Activated CD4-positive, alpha-beta T cell treated with anti-CD3 and anti-CD28 coated beads, Interleukin-2, amount 10 ng/mL, durations not matched to agents 24 days and 14 days (primary cell): ENCODE measurements around the gene RPS6KA2. TPM values are rescaled to one million over a fixed set of nuclear protein-coding genes. Genes with fewer than 3 reads are reported as not detected.

Experiments
- DNase-seq: peaks from one replicate; pipeline ENCODE4 v3.0.0; 2022
- H3K27ac Mint-ChIP-seq: one replicate; pipeline ENCODE4 v1.8.0; 2022; ENCODE audit warnings: mild to moderate bottlenecking, mixed read lengths
- H3K27me3 Mint-ChIP-seq: one replicate; pipeline ENCODE4 v1.8.0; 2022; ENCODE audit warnings: mixed read lengths
- H3K36me3 Mint-ChIP-seq: one replicate; pipeline ENCODE4 v1.8.0; 2022; ENCODE audit warnings: low read depth, mild to moderate bottlenecking, mixed read lengths
- H3K4me1 Mint-ChIP-seq: one replicate; pipeline ENCODE4 v1.8.0; 2021; ENCODE audit warnings: mixed read lengths
- H3K4me3 Mint-ChIP-seq: one replicate; pipeline ENCODE4 v1.8.0; 2022; ENCODE audit warnings: mild to moderate bottlenecking, moderate library complexity, mixed read lengths
- H3K9me3 Mint-ChIP-seq: one replicate; pipeline ENCODE4 v1.8.0; 2021; ENCODE audit warnings: mixed read lengths
- intact Hi-C: fragments of 100-400 bp; cut with micrococcal nuclease; formaldehyde crosslinking; loops from one replicate; pipeline ENCODE4 v1.15.1; 2023
- total RNA-seq: library from RNA; stranded (reverse); gene quantifications from 2 replicates; pipeline ENCODE4 v1.2.3, GENCODE V29; 2022

Gene RPS6KA2
- total RNA-seq, 1 donor from 2014 or later: 2.8 TPM

- no peak overlapping the region for H3K27ac Mint-ChIP-seq
- no peak overlapping the region for H3K4me3 Mint-ChIP-seq
- H3K9me3 Mint-ChIP-seq: no peaks in the 10 kb centered on the region
- no peaks in the 10 kb centered on the region for H3K27me3 Mint-ChIP-seq
- H3K36me3 Mint-ChIP-seq: no peaks in the 10 kb centered on the region
- H3K4me1 Mint-ChIP-seq: no peaks in the 10 kb centered on the region
- intact Hi-C loops: no loop called here
- DNase-seq: no peak
Measured at GRCh38 chr6:166466178-166467122, 160.6 kb downstream of the RPS6KA2 start.

- Mint-ChIP-seq H3K4me1 (no peaks in the 10 kb centered on the region), H3K4me3 (no peak overlapping the region), H3K27me3 (no peaks in the 10 kb centered on the region), H3K36me3 (no peaks in the 10 kb centered on the region), H3K27ac (no peak overlapping the region), H3K9me3 (no peaks in the 10 kb centered on the region)
- no peak for DNase-seq
- intact Hi-C loops: no loop called here
Measured at GRCh38 chr6:166465671-166466087, 161.4 kb downstream of the RPS6KA2 start.

GRCh38 chr6:166465003-166465399, 162.1 kb downstream of the RPS6KA2 start:
- H3K36me3 Mint-ChIP-seq: no peaks in the 10 kb centered on the region
- intact Hi-C loops: no loop called here
- H3K27me3 Mint-ChIP-seq: no peaks in the 10 kb centered on the region
- H3K27ac Mint-ChIP-seq: no peak overlapping the region
- DNase-seq: no peak
- no peaks in the 10 kb centered on the region for H3K4me1 Mint-ChIP-seq
- no peak overlapping the region for H3K4me3 Mint-ChIP-seq
- H3K9me3 Mint-ChIP-seq: no peaks in the 10 kb centered on the region

DNA sequence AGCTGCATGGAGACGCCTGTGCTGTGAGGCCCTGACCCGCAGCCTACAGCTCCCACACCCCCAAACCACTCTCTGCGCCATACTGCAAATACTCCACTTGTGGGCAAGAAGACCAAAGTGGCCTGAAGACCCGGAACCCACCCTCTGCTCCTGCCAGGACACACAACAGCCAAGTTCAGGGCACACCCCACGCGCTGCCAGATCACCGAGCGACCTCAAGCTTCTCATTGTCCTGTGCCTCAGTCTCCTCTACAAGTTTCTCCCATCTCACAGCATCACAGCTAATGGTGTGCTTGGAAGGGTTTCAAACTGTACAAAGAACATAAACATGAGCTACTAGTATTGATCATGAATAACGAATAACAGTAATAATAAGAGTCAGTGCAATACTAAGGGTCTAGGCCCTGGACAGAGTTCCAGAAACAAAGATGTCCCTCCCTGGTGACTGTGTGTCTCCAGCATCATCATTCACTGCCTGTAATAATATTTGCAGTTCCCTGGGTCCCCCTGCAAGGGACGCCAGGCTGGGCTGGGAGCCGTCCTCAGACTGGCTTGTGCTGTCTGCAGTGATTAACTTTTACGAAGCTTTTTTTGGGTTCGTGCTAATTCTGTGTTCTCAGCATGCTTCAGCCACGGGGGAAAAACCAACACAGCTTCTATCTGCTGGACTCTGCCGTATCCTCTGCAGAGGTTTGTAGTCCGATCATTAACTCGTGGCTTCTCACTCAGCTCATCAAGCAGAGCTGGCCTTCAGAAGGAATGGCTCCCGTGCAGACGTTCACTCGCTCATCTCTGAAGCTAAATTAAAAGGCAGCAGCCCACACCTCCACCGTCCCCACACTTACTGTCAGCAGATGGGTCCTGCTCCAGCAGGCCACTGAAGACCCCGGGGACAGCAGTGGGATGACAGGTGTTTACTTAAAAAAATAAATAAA, 162.7 kb downstream of the RPS6KA2 start:
- H3K4me1 Mint-ChIP-seq: no peaks in the 10 kb centered on the region
- intact Hi-C loops: no loop called here
- H3K27me3 Mint-ChIP-seq: no peaks in the 10 kb centered on the region
- no peaks in the 10 kb centered on the region for H3K36me3 Mint-ChIP-seq
- H3K4me3 Mint-ChIP-seq: no peak overlapping the region
- no peak for DNase-seq
- H3K9me3 Mint-ChIP-seq: no peaks in the 10 kb centered on the region
- no peak overlapping the region for H3K27ac Mint-ChIP-seq

DNA sequence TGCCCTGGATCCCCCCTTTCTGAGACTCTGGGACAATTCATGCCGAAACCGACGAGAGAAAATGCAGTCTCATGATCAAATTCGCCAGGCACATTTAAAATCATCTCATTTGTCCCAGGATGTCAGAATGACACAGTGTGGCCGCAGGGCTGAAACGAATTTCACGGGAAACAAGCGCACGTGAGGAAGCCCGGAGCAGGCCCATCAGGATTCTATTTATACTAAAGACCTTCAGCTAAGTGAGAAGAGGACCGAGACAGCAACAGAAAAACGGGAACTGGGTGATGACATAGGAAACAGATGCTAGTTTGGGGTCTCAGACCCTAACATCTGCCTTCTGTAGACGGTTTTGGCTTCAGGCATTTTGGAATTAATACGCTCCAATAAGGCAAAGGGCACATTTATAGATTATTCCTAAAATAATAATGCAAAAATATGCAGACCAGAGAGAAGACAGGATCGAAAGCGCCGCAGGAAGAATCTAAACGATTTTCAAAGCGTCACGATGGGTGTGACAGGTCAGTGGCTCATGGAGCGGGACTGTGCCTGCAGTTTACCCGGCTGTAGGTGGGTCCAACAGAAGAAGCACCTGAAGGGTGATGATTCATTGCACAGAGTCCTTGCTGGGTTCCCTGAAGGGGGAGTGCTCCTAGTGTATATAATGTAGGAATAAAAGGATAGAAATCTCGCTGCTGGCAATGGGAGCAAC, 163.5 kb downstream of the RPS6KA2 start:
- DNase-seq: no peak
- Mint-ChIP-seq H3K36me3 (no peaks in the 10 kb centered on the region), H3K4me1 (no peaks in the 10 kb centered on the region), H3K27ac (no peak overlapping the region), H3K4me3 (no peak overlapping the region), H3K9me3 (no peaks in the 10 kb centered on the region), H3K27me3 (no peaks in the 10 kb centered on the region)
- intact Hi-C loops: no loop called here

GRCh38 chr6:166462461-166463135, 164.5 kb downstream of the RPS6KA2 start:
- H3K4me3 Mint-ChIP-seq: no peak overlapping the region
- DNase-seq: no peak
- intact Hi-C loops: no loop called here
- H3K36me3 Mint-ChIP-seq: no peaks in the 10 kb centered on the region
- H3K4me1 Mint-ChIP-seq: no peaks in the 10 kb centered on the region
- no peak overlapping the region for H3K27ac Mint-ChIP-seq
- no peaks in the 10 kb centered on the region for H3K27me3 Mint-ChIP-seq
- no peaks in the 10 kb centered on the region for H3K9me3 Mint-ChIP-seq

DNA sequence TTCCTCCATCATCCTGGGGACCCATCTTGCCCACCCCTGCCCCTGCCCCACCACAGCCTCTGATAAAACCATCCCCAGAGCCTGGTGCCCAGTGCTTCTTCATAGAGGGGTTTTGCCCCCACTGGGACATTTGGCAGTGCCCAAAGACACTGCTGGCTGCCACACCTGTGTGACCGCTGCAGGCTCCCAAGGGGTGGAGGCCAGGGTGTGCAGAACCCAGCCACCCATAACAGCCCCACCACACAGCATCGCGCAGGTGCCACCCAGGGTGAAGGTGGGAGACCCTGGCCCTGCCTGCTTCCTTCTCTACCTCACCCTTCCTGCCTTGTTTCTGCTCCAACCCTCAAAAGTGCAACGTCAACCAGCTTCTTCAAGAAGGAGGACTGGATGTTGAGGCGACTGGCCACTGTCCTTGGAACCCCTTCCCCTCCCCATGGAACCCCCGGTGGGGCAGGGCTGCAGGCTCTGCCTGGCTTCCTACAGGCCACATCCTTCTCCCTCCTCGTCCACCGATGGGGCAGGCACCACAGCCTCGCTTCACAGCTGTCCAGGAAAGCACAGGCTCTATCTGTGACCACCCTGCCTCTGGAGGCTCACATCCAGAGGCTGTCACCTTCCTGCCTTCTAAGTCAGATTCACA, 165.1 kb downstream of the RPS6KA2 start:
- H3K4me1 Mint-ChIP-seq: no peaks in the 10 kb centered on the region
- no peaks in the 10 kb centered on the region for H3K36me3 Mint-ChIP-seq
- no peak overlapping the region for H3K4me3 Mint-ChIP-seq
- H3K27me3 Mint-ChIP-seq: no peaks in the 10 kb centered on the region
- H3K27ac Mint-ChIP-seq: no peak overlapping the region
- H3K9me3 Mint-ChIP-seq: no peaks in the 10 kb centered on the region
- DNase-seq: no peak
- intact Hi-C loops: no loop called here

GRCh38 chr6:166460473-166461437, 166.3 kb downstream of the RPS6KA2 start:
- H3K4me3 Mint-ChIP-seq: no peak overlapping the region
- H3K36me3 Mint-ChIP-seq: no peaks in the 10 kb centered on the region
- no peaks in the 10 kb centered on the region for H3K4me1 Mint-ChIP-seq
- no peaks in the 10 kb centered on the region for H3K27me3 Mint-ChIP-seq
- intact Hi-C loops: no loop called here
- H3K9me3 Mint-ChIP-seq: no peaks in the 10 kb centered on the region
- DNase-seq: no peak
- H3K27ac Mint-ChIP-seq: no peak overlapping the region

GRCh38 chr6:166459906-166460305, 167.1 kb downstream of the RPS6KA2 start:
- Mint-ChIP-seq H3K4me3 (no peak overlapping the region), H3K27ac (no peak overlapping the region), H3K27me3 (no peaks in the 10 kb centered on the region), H3K4me1 (no peaks in the 10 kb centered on the region), H3K36me3 (no peaks in the 10 kb centered on the region), H3K9me3 (no peaks in the 10 kb centered on the region)
- intact Hi-C loops: no loop called here
- DNase-seq: no peak

DNA sequence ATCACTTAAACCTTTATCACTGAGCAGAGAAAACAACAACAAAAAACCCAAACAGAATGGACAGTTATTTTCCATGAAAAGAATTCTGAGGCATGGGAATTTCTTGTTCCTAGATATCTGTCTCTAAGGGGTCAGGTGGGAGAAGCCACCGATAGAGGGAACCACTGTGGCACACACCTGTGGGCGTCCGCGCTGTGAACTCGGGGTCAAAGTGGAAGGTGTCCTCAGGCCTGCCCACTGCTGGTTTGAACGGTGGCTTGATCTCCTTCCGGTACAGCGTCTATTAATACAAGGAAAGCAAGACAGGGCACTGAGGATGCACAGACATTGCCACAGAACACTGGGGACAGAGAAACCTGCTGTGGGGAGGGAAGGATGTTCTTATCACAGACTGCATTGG, 167.8 kb downstream of the RPS6KA2 start:
- Mint-ChIP-seq H3K27me3 (no peaks in the 10 kb centered on the region), H3K4me3 (no peak overlapping the region), H3K27ac (no peak overlapping the region), H3K36me3 (no peaks in the 10 kb centered on the region), H3K9me3 (no peaks in the 10 kb centered on the region), H3K4me1 (no peaks in the 10 kb centered on the region)
- DNase-seq: no peak
- intact Hi-C loops: no loop called here

GRCh38 chr6:166456395-166457156, 170.5 kb downstream of the RPS6KA2 start:
- Mint-ChIP-seq H3K9me3 (no peaks in the 10 kb centered on the region), H3K4me3 (no peak overlapping the region), H3K27ac (no peak overlapping the region), H3K36me3 (no peaks in the 10 kb centered on the region), H3K27me3 (no peaks in the 10 kb centered on the region), H3K4me1 (no peaks in the 10 kb centered on the region)
- intact Hi-C loops: no loop called here
- no peak for DNase-seq
